Naive thymus-derived CD4-positive, alpha-beta T cell (primary cell): ENCODE data around the gene ACSL6. TPM values are rescaled to one million over a fixed set of nuclear protein-coding genes. Genes with fewer than 3 reads are reported as not detected.

Source experiments
- ATAC-seq: fragments of 150-1000 bp; cut with Tn5 transposase; 2 replicates; pipeline ENCODE4 v1.10.0; 2021; ENCODE audit warnings: mild to moderate bottlenecking, moderate library complexity
- CTCF ChIA-PET: fragments of 350-600 bp; sonication (Branson Sonifier 250); formaldehyde crosslinking; loops from one replicate; lab custom pipeline; 2021; ENCODE audit warnings: antibody characterized with exemption; lab: Charles Lee
- POLR2A ChIA-PET: fragments of 350-600 bp; sonication (Branson Sonifier 250); formaldehyde crosslinking; loops from one replicate; lab custom pipeline; 2021; ENCODE audit warnings: antibody characterized with exemption, inconsistent platforms; lab: Charles Lee
- DNase-seq, 9 donors: peaks; one replicate each; pipeline versions ENCODE4 v3.0.0 to v3.0.0-alpha.2; 2020 to 2022; ENCODE audit warnings: mixed read lengths in 1 of 9
- H3K27ac ChIP-seq: one replicate; pipeline ENCODE4 v1.7.0; 2013; ENCODE audit warnings: mild to moderate bottlenecking, low read depth, low read length, moderate library complexity
- H3K27me3 ChIP-seq, 2 donors: one replicate each; pipeline ENCODE4 v1.7.0; 2013; ENCODE audit warnings: low read length in 2 of 2, mild to moderate bottlenecking in 2 of 2, moderate library complexity in 2 of 2; ENCODE audit not compliant: control insufficient read depth in 2 of 2, insufficient read depth in 2 of 2
- H3K36me3 ChIP-seq, 3 experiments: 1 replicate in 2 of 3; 2 replicates in 1 of 3; pipeline ENCODE4 v1.7.0; 2013; ENCODE audit warnings: low read length in 3 of 3, mild to moderate bottlenecking in 3 of 3, moderate library complexity in 1 of 3; ENCODE audit not compliant: insufficient read depth in 3 of 3, control insufficient read depth in 2 of 3
- H3K4me1 ChIP-seq, 2 donors: one replicate each; pipeline ENCODE4 v1.7.0; 2013; ENCODE audit warnings: low read length in 2 of 2, mild to moderate bottlenecking in 2 of 2, moderate library complexity in 1 of 2; ENCODE audit not compliant: control insufficient read depth in 2 of 2, insufficient read depth in 2 of 2
- H3K4me3 ChIP-seq: 2 replicates; pipeline ENCODE4 v1.7.0; 2013; ENCODE audit warnings: mild to moderate bottlenecking, low read length
- H3K9me3 ChIP-seq, 3 experiments: 1 replicate in 2 of 3; 2 replicates in 1 of 3; pipeline ENCODE4 v1.7.0; 2013; ENCODE audit warnings: low read length in 3 of 3; ENCODE audit not compliant: control insufficient read depth in 2 of 3
- H3K27ac Mint-ChIP-seq, 9 donors: one replicate each; pipeline ENCODE4 v1.8.0; 2020 to 2022; ENCODE audit warnings: mixed read lengths in 9 of 9, mild to moderate bottlenecking in 8 of 9, moderate library complexity in 5 of 9, inconsistent platforms in 2 of 9
- H3K27me3 Mint-ChIP-seq, 5 donors: one replicate each; pipeline ENCODE4 v1.8.0; 2021 to 2022; ENCODE audit warnings: mixed read lengths in 5 of 5, mild to moderate bottlenecking in 1 of 5
- H3K36me3 Mint-ChIP-seq, 5 donors: one replicate each; pipeline ENCODE4 v1.8.0; 2020 to 2022; ENCODE audit warnings: mixed read lengths in 5 of 5, mild to moderate bottlenecking in 3 of 5, inconsistent platforms in 1 of 5
- H3K4me1 Mint-ChIP-seq, 7 donors: one replicate each; pipeline ENCODE4 v1.8.0; 2020 to 2022; ENCODE audit warnings: mixed read lengths in 7 of 7, mild to moderate bottlenecking in 3 of 7, inconsistent platforms in 1 of 7
- H3K4me3 Mint-ChIP-seq, 10 donors: one replicate each; pipeline ENCODE4 v1.8.0; 2020 to 2022; ENCODE audit warnings: mild to moderate bottlenecking in 10 of 10, mixed read lengths in 10 of 10, moderate library complexity in 6 of 10, inconsistent platforms in 2 of 10
- H3K9me3 Mint-ChIP-seq, 11 donors: one replicate each; pipeline ENCODE4 v1.8.0; 2020 to 2022; ENCODE audit warnings: mixed read lengths in 11 of 11, mild to moderate bottlenecking in 4 of 11, inconsistent platforms in 1 of 11, moderate library complexity in 1 of 11
- intact Hi-C, 2 donors: fragments of 100-400 bp; cut with micrococcal nuclease; formaldehyde crosslinking; loops; one replicate each; pipeline ENCODE4 v1.15.1; 2023
- polyA plus RNA-seq, 2 donors: library from polyadenylated mRNA; unstranded; fragments of 300-500 nt; fragmentation: Illumina TruSeq; gene quantifications; one replicate each; pipeline ENCODE4 v1.2.3, GENCODE V29; 2021
- total RNA-seq, 6 experiments: library from RNA in 5 of 6; stranded (reverse) in 5 of 6; gene quantifications; 1 replicate in 5 of 6; 2 replicates in 1 of 6; pipeline ENCODE4 v1.2.3 and lab custom pipeline; 2021 to 2026

The ACSL6 gene
- total and polyA plus RNA-seq, 7 experiments from 2014 or later: 13.6 to 42.8 (median 22.2) TPM

GRCh38 chr5:131996210-131997025, 15.0 kb downstream of the ACSL6 start:
- ATAC-seq: no peak

GRCh38 chr5:131994533-131995226, 16.8 kb downstream of the ACSL6 start:
- ChIA-PET CTCF (no interaction called here), POLR2A (no interaction called here)
- Mint-ChIP-seq H3K36me3 (peaks cover 0 to 2% (median 0%) of the 10 kb centered on the region in 5 donors), H3K4me1 (peaks cover 17 to 39% (median 32%) of the 10 kb centered on the region in 7 donors), H3K27ac (peak overlapping the region in 1 of 9 donors; percentile 64), H3K9me3 (peaks cover 0 to 2% (median 0%) of the 10 kb centered on the region in 11 donors), H3K27me3 (peaks cover 0 to 11% (median 0%) of the 10 kb centered on the region in 5 donors), H3K4me3 (no peak overlapping the region)
- Histone ChIP-seq H3K27ac (no peak overlapping the region), H3K4me1 (peaks cover 17 to 26% of the 10 kb centered on the region in 2 donors), H3K9me3 (no peaks in the 10 kb centered on the region), H3K36me3 (no peaks in the 10 kb centered on the region), H3K27me3 (no peaks in the 10 kb centered on the region), H3K4me3 (no peak overlapping the region)
- ATAC-seq (no peak), DNase-seq (no peak)
- intact Hi-C loops: loop anchor here in 1 of 2 donors (5.0 kb wide), 1 partner anchor 32 kb away; no protein-coding TSS in a partner anchor

More at GRCh38 chr5:131996210-131997025, 15.0 kb downstream of the ACSL6 start:
- Mint-ChIP-seq H3K9me3 (peaks cover 0 to 2% (median 0%) of the 10 kb centered on the region in 11 donors), H3K27ac (peak overlapping the region in 8 of 9 donors; percentile 4 to 76 (median 26)), H3K27me3 (peaks cover 0 to 11% (median 0%) of the 10 kb centered on the region in 5 donors), H3K4me3 (peak overlapping the region in 1 of 10 donors; percentile 5), H3K36me3 (peaks cover 0 to 2% (median 0%) of the 10 kb centered on the region in 5 donors), H3K4me1 (peaks cover 31 to 56% (median 50%) of the 10 kb centered on the region in 7 donors)
- Histone ChIP-seq H3K4me1 (peaks cover 33 to 43% of the 10 kb centered on the region in 2 donors), H3K9me3 (no peaks in the 10 kb centered on the region), H3K36me3 (no peaks in the 10 kb centered on the region), H3K27me3 (no peaks in the 10 kb centered on the region), H3K4me3 (no peak overlapping the region), H3K27ac (no peak overlapping the region)
- no peak for DNase-seq
- ChIA-PET POLR2A (interaction anchor here (0.6 kb wide), 1 partner anchor 9 kb away, joined by 3 read pairs; no protein-coding TSS in a partner anchor), CTCF (interaction anchor here (0.7 to 2.0 kb wide), 2 partner anchors 11 to 12 kb away, joined by 3 to 7 read pairs; no protein-coding TSS in a partner anchor)
- intact Hi-C loops: loop anchor here in 1 of 2 donors (5.0 kb wide), 1 partner anchor 34 kb away; no protein-coding TSS in a partner anchor

GRCh38 chr5:131994090-131994489, 17.4 kb downstream of the ACSL6 start:
- Mint-ChIP-seq H3K27me3 (peaks cover 0 to 11% (median 0%) of the 10 kb centered on the region in 5 donors), H3K9me3 (peaks cover 0 to 2% (median 0%) of the 10 kb centered on the region in 11 donors), H3K27ac (no peak overlapping the region), H3K4me3 (no peak overlapping the region), H3K36me3 (peaks cover 0 to 2% (median 0%) of the 10 kb centered on the region in 5 donors), H3K4me1 (peaks cover 15 to 33% (median 26%) of the 10 kb centered on the region in 7 donors)
- ATAC-seq (no peak), DNase-seq (no peak)
- H3K27ac ChIP-seq: no peak overlapping the region
- H3K4me3 ChIP-seq: no peak overlapping the region
- H3K9me3 ChIP-seq: no peaks in the 10 kb centered on the region
- POLR2A ChIA-PET: no interaction called here
- intact Hi-C loops: no loop called here
- H3K36me3 ChIP-seq: no peaks in the 10 kb centered on the region
- CTCF ChIA-PET: no interaction called here
- H3K27me3 ChIP-seq: no peaks in the 10 kb centered on the region
- peaks cover 11 to 20% of the 10 kb centered on the region in 2 donors for H3K4me1 ChIP-seq

- H3K27ac Mint-ChIP-seq: no peak overlapping the region
- DNase-seq: no peak
- Histone ChIP-seq H3K4me3 (no peak overlapping the region), H3K4me1 (peaks cover 6 to 16% of the 10 kb centered on the region in 2 donors), H3K9me3 (no peaks in the 10 kb centered on the region), H3K36me3 (no peaks in the 10 kb centered on the region), H3K27ac (no peak overlapping the region), H3K27me3 (no peaks in the 10 kb centered on the region)
- H3K4me3 Mint-ChIP-seq: no peak overlapping the region
- H3K4me1 Mint-ChIP-seq: peaks cover 11 to 29% (median 22%) of the 10 kb centered on the region in 7 donors
- POLR2A ChIA-PET: no interaction called here
- CTCF ChIA-PET: interaction anchor here (1.2 kb wide), 1 partner anchor 13 kb away, joined by 3 read pairs; no protein-coding TSS in a partner anchor
- H3K36me3 Mint-ChIP-seq: peaks cover 0 to 2% (median 0%) of the 10 kb centered on the region in 5 donors
- peaks cover 0 to 2% (median 0%) of the 10 kb centered on the region in 11 donors for H3K9me3 Mint-ChIP-seq
- intact Hi-C loops: no loop called here
- H3K27me3 Mint-ChIP-seq: peaks cover 0 to 11% (median 0%) of the 10 kb centered on the region in 5 donors
- no peak for ATAC-seq
These were observed 17.8 kb downstream of the ACSL6 start for GRCh38 chr5:131993676-131994075.

- Mint-ChIP-seq H3K4me1 (peaks cover 6 to 18% (median 13%) of the 10 kb centered on the region in 7 donors), H3K9me3 (peaks cover 0 to 2% (median 0%) of the 10 kb centered on the region in 11 donors), H3K27ac (no peak overlapping the region), H3K27me3 (peaks cover 0 to 11% (median 0%) of the 10 kb centered on the region in 5 donors), H3K36me3 (no peaks in the 10 kb centered on the region), H3K4me3 (no peak overlapping the region)
- H3K4me1 ChIP-seq: peaks cover 6 to 10% of the 10 kb centered on the region in 2 donors
- no peaks in the 10 kb centered on the region for H3K27me3 ChIP-seq
- CTCF ChIA-PET: interaction anchor here (0.7 to 2.4 kb wide), 2 partner anchors 9 to 15 kb away, joined by 3 to 6 read pairs; no protein-coding TSS in a partner anchor
- H3K27ac ChIP-seq: no peak overlapping the region
- DNase-seq (no peak), ATAC-seq (no peak)
- H3K4me3 ChIP-seq: no peak overlapping the region
- no peaks in the 10 kb centered on the region for H3K9me3 ChIP-seq
- intact Hi-C loops: no loop called here
- no peaks in the 10 kb centered on the region for H3K36me3 ChIP-seq
- POLR2A ChIA-PET: no interaction called here
These were observed 19.1 kb downstream of the ACSL6 start for GRCh38 chr5:131992370-131992769.

GRCh38 chr5:131991593-131992324, 19.7 kb downstream of the ACSL6 start:
- no peak overlapping the region for H3K4me3 ChIP-seq
- Mint-ChIP-seq H3K36me3 (no peaks in the 10 kb centered on the region), H3K4me3 (no peak overlapping the region), H3K9me3 (peaks cover 0 to 2% (median 0%) of the 10 kb centered on the region in 11 donors), H3K4me1 (peaks cover 3 to 12% (median 10%) of the 10 kb centered on the region in 7 donors), H3K27me3 (peaks cover 0 to 11% (median 0%) of the 10 kb centered on the region in 5 donors), H3K27ac (peak overlapping the region in 1 of 9 donors; percentile 79)
- ATAC-seq (no peak), DNase-seq (no peak)
- intact Hi-C loops: no loop called here
- no peaks in the 10 kb centered on the region for H3K36me3 ChIP-seq
- H3K9me3 ChIP-seq: no peaks in the 10 kb centered on the region
- CTCF ChIA-PET: interaction anchor here (0.7 to 2.4 kb wide), 2 partner anchors 9 to 15 kb away, joined by 3 to 6 read pairs; no protein-coding TSS in a partner anchor
- H3K4me1 ChIP-seq: peaks cover 4% of the 10 kb centered on the region in 2 donors
- H3K27me3 ChIP-seq: no peaks in the 10 kb centered on the region
- POLR2A ChIA-PET: no interaction called here
- no peak overlapping the region for H3K27ac ChIP-seq
